ENCODE data around the gene TRAPPC5. TPM values are rescaled to one million over a fixed set of nuclear protein-coding genes. Genes with fewer than 3 reads are reported as not detected.

Gene TRAPPC5
- total RNA-seq, 2 donors from 2014 or later: 107 to 108 TPM

DNA sequence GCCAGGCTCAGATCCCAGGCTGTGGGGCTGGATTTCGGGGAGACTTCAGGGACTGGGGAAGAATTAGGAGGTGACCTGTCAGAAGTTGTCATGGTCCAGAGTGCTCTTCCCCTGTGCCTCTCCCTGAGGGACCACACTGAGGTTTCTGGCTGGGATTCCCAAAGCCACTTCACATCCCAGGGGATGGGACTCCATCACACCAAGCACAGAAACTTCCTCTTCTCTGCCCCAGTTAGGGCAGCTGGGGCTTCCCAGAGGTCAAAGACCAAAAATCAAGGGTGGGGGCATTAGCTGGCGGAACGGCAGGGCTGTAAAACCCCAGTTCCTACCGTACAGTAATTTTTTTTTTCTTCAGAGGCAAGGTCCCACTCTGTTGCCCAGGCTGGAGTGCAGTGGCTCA lies 13.9 kb downstream of the TRAPPC5 start:
- DNase-seq: no peak
- ATAC-seq: no peak
- intact Hi-C loops (cut with DNase I, micrococcal nuclease): no loop called here

- ATAC-seq (no peak), DNase-seq (no peak)
- intact Hi-C loops (cut with DNase I, micrococcal nuclease): no loop called here
Observed at GRCh38 chr19:7697721-7698287, 17.2 kb downstream of the TRAPPC5 start.

DNA sequence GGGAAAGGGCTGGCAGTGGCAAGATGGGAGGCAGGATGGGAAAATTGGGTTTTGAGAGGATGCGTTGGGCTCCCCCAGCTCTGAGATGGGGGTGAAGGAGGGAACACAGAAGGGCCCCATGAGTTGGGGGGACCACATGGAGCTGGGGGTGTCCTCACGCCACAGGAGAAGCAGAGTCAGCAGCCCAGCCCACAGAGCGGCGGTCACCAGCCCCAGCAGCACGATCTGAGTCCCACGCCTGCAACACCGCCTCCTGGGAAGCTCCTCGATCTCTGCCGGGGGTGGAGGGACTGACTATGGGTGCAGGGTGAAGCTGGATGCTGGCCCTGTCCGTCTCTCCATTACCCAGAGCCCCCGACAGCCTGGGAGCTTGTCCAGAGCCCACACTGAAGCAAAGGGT lies 17.9 kb downstream of the TRAPPC5 start:
- intact Hi-C loops (cut with DNase I, micrococcal nuclease): no loop called here
- no peak for ATAC-seq
- DNase-seq: no peak

DNA sequence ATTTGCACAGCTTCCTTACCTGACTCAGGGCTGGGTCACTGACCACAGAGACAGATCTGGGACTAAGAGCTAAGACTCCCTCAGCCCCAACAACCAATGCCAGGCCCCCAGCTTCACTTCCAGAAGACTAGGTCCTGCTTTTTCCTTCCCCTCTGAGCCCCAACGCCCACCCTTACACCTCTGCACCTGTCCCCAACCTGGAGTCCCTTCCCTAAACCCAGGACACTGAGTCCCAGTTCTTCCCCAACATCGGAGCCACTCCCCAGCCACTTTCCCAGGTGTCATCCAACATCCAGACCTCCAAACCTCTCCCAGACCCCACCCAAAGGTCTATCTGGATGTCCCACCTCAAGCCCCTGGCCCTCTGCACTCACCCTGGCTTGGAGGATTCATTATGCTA lies 18.4 kb downstream of the TRAPPC5 start:
- ATAC-seq (no peak), DNase-seq (no peak)

GRCh38 chr19:7699417-7700401 lies 19.1 kb downstream of the TRAPPC5 start:
- DNase-seq (no peak), ATAC-seq (no peak)
- intact Hi-C loops (cut with DNase I, micrococcal nuclease): no loop called here

More for the DNA sequence above, 18.4 kb downstream of the TRAPPC5 start:
- intact Hi-C loops (cut with DNase I, micrococcal nuclease): no loop called here

DNA sequence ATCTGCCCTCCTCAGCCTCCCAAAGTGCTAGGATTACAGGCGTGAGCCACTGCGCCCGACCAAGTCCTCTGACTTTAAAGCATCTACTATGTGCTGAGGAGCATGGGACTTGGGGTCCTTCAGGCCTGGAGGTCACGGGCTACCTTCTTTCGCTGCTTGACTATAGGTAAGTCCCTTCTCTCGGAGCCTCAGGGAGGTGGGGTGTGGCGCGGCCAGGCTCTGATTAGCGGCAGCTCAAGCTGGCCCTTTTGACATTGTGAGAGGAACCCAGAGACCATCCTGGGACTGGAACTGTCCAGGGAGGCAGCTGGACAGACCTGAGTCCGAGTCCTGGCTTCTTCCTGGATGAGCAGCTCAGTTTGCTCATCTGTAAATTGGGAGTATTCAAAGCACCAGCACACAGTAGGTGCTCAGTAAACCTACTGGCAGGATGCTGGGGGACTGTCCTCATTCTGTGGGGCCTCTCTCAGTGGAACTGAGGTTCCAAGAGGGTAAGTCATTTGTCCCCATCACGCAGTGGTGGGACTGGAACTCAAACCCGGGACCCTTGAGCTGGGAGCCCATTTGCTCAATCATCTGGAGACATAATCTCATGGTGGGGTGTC lies 20.5 kb downstream of the TRAPPC5 start:
- DNase-seq (no peak), ATAC-seq (no peak)
- intact Hi-C loops (cut with DNase I, micrococcal nuclease): no loop called here

DNA sequence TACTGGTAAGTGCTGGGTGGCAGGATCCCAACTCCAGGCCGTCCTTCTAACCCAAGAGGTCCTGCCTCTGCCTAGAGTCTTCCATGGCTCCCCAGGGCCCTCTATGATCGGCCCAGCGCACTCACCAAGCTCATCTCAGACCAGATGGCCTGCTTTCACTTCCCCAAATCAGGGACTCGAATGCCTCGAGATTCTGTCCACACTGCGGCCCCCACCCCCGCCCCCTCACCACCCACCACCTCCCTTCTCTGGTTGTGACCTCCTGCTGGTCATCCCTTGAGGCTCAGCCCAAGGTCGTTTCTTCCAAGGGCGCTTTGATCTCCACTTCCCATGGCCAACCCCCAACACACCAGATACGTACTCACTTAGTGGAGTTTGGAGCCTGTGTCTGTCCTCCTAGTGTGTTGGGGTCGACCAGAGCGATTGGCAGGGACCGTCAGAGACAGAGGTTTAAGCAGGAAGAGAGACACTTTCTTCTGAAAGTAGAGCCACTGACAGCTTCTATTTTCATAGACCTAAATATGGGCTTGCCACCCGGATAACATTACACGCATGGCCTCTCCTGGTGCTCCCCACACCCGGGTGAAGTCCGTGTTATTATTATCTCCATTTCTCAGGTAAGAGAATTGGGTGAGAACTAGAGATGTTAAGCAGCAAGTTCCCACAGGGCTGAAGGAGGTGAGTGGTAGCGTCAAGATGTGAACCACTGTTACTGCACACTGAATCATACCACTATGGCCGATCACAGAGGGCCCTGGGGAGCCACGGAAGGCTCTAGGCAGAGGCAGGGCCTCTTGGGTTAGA lies 21.2 kb downstream of the TRAPPC5 start, which contains the start of gene FCER2:
TSS of gene FCER2 (minus strand) at position 478 of the 804 bp plus-strand sequence. CDS start 2,371 bp downstream, outside the sequence.
- DNase-seq: peak in 1 of 2 donors; percentile 36
- ATAC-seq: no peak
- intact Hi-C loops (cut with DNase I, micrococcal nuclease): no loop called here

- DNase-seq: no peak
- ATAC-seq: no peak
- intact Hi-C loops (cut with DNase I, micrococcal nuclease): no loop called here
Observed at GRCh38 chr19:7703332-7703731, 22.7 kb downstream of the TRAPPC5 start.

DNA sequence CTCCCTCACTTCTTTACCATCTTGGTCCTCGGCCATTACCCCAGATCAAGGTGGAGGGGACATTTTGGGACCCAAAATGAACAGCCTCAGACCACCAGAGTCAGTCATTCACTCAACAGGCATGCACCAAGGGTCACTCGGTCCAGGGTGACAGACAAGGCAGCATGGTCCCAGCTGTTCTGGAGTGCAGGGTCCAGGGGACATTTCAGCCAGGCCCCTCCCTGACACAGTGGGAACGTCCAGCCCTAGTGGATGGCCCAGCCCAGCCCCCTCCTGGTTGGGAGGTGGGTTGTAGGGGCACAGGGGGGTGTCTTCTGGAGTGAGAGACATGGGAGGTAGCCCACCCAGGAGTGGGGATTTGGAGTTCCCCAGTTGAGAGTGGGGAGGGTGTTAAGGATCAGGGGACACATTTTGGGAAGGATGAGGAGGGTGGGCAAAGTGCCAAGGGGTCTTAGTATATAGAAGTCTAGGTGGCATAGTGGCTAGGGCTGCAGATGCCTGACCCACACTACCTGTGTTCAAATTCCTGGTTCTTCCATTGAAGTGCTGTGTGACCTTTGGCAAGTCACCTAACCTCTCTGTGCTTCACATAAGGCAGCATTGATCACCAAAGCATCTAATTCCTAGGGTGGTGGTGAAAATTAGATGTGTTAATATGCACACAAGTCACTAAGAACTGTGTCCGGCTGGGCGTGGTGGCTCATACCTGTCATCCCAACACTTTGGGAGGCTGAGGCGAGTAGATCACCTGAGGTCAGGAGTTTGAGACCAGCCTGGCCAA lies 23.8 kb downstream of the TRAPPC5 start:
- DNase-seq (no peak), ATAC-seq (no peak)
- intact Hi-C loops (cut with DNase I, micrococcal nuclease): no loop called here

DNA sequence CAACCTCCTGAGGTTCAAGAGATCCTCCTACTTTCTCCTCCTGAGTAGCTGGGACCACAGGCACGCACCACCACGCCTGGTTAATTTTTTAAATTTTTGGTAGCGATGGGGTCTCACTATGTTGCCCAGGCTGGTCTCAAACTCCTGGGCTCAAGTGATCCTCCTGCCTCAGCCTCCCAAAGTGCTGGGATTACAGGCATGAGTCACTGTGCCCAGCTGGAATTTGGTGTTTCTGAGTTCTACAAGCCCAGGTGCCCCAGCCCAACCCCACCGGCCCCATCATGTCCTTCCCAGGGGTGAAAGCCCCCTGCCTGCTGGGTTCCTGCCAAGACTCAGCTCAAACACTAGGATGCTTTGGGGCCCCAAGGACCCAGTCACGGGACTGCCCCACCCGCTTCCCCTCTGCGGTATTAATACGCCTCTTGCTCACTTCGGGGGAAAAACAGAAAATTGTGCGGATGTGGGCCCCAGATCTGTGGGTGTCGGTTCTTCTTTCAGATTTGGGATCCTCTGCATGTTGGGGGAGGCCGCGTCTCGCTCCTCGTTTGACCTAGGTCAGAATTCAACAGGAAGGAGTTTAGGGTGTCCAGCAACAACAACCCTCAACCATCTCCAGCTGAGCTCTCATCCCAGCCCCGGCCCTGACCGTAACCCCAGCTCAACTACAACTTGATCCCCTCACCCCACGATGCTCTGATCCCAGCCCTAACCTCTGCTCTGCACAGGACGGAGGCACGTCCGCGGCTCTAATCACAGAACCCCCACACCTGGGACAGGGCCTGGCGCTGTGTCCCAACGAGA lies 25.0 kb downstream of the TRAPPC5 start:
- ATAC-seq: peak; percentile 22
- intact Hi-C loops (cut with DNase I, micrococcal nuclease): no loop called here
- peak; percentile 50 to 64 for DNase-seq

DNA sequence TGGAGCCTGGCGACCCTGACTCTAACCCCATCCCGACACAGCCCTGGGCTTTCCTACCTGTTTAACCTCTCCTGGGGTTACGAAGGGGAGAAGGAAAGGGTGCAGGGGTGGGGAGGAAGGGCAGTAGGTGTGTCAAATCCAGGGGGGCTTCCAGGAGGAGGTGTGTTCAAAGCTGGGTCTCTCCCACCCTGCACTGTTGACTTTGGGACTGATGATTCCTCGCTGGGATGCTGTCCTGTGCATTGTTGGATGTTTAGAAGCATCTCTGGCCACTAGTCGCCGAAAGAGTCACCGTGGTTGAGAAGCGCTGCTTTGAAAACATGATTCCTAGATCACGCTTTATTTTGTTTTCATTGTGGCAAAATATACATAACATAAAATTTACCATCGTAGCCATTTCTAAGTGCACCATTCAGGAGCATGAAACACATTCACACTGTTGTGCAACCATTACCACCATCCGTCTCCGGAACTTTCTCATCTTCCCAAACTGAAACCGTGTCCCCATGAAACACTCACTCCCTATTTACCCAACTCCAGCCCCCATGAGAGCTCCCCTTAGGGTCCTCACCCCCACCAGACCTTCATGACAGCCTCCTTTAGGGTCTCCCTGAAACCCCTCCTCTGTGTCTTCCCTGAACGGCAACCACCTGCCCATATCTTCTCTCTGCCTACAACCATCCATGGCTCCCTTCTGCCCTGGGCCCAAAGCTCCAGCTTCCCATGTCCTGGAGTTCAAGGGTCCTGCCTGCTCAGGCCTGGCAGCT lies 25.7 kb downstream of the TRAPPC5 start:
- no peak for ATAC-seq
- intact Hi-C loops (cut with DNase I, micrococcal nuclease): no loop called here
- DNase-seq: no peak

- intact Hi-C loops (cut with DNase I, micrococcal nuclease): no loop called here
- DNase-seq (no peak), ATAC-seq (no peak)
Observed at GRCh38 chr19:7706955-7707456, 26.4 kb downstream of the TRAPPC5 start.

DNA sequence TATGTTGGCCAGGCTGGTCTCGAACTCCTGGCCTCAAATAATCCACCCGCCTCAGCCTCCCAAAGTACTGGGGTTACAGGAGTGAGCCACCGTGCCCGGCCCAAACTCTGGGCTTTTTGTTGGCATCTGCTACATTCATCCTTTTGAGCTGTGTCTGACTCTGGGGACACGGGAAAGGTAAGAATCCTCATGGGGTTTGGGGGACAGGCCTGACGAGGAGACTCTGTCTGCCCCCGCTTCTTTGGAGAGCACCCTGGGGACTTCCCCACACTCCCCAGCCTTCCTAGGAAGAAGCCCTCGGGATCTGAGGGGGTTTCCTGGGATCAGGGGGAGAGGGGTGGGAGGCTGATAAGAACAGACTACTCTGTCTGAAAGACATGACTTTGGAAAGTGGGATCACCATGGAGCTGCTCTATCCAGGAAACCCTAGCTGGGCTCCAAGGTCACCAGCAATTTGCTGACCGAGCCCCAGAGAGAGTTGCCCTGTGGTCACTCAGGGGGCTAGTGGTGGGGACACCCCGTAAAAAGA lies 29.4 kb downstream of the TRAPPC5 start:
- ATAC-seq (no peak), DNase-seq (no peak)
- intact Hi-C loops (cut with DNase I, micrococcal nuclease): no loop called here

- intact Hi-C loops (cut with DNase I, micrococcal nuclease): no loop called here
- no peak for ATAC-seq
- DNase-seq: no peak
Observed at GRCh38 chr19:7710616-7711015, 30.0 kb downstream of the TRAPPC5 start.

DNA sequence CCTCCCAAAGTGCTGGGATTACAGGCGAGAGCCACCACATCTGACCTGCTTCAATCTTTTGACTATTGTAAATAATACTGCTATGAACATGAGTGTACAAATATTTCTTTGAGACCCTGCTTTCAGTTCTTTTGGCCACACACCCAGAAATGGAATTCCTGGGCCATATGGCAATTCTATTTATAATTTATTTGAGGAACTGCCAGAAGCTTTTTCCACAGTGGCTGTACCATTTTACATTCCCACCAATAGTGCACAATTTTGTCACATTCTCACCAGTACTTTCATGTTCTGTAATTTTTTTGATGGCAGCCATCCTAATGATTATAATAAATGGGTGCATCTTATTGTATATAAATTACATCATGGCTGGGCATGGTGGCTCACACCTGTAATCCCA lies 35.0 kb downstream of the TRAPPC5 start:
- intact Hi-C loops (cut with DNase I, micrococcal nuclease): no loop called here
- ATAC-seq (no peak), DNase-seq (no peak)

- ATAC-seq (no peak), DNase-seq (no peak)
- intact Hi-C loops (cut with DNase I, micrococcal nuclease): no loop called here
Observed at GRCh38 chr19:7716762-7717161, 36.1 kb downstream of the TRAPPC5 start.

Measured in left colon (tissue), 2 donors.